ENCODE measurements around the gene CD28. TPM values are rescaled to one million over a fixed set of nuclear protein-coding genes. Genes with fewer than 3 reads are reported as not detected.

CD28 gene
- total and polyA plus RNA-seq, 9 of the 15 experiments (the other 6 are each of a cell fraction or from before 2014, with no cell fraction given) = 0.01 to 0.11 TPM; not detected in 7

DNA sequence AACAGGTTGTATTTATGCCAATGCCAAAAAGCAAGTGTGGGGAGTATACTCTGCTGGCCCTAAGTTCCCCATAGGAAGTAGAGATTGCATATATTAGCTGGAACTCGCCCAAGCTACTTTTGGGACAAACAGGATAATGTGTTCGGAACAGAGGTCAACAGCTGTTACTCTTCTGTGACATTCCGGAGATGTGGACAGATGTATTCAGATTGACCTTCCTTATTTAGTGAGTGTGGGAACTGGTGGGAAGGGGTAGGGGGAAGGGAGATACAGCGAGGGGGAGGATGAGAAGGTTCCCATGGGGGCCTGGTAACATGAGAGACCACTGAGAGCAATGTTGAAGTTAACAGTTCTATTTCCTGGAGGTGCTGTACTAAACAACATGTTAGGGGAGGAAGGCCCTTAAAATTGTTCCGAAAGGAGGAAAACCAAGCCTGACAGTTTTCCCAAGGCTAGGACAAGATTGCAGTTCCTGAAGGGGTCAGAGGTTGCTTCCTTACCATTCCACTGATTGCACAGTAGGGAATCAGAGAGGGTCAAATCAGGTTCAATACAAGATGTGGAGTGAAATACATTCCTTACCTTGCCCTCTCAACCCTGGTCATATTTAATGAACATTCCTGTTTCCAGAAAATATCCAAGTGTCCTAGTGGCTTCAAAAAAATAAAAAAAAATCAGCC, 14.3 kb upstream of the CD28 start:
- no peaks in the 10 kb centered on the region for H3K36me3 ChIP-seq (ENCODE audit: control insufficient read depth, insufficient read depth, low read length)
- H3K4me1 ChIP-seq (replicated peaks in 1 of 2; ENCODE audit: control insufficient read depth in 2 of 2, insufficient read depth in 2 of 2, low read length in 2 of 2) = no peaks in the 10 kb centered on the region
- no peak overlapping the region for H3K9ac ChIP-seq (ENCODE audit: insufficient read depth in 1 of 2, low read depth in 2 of 2, low read length in 2 of 2)
- 0% methylated on average over 4 of the region's 5 CpGs for WGBS (ENCODE audit: insufficient coverage, low coverage, missing lambda C conversion rate)
- no peak overlapping the region for H2AFZ ChIP-seq (ENCODE audit: low read depth, low read length)
- no peak for FAIRE-seq
- intact Hi-C loops (cut with micrococcal nuclease) (no loop called here), in situ Hi-C loops (cut with MboI) (no loop called here)
- no peak overlapping the region for H3K4me2 ChIP-seq (ENCODE audit: insufficient read depth, low read length)
- DNase-seq (ENCODE audit: extremely low read depth in 1 of 4, low spot score in 3 of 4) = no peak
- H3K9me1 ChIP-seq (ENCODE audit: control insufficient read depth, insufficient read depth, low read length) = no peaks in the 10 kb centered on the region
- ATAC-seq = no peak
- no peaks in the 10 kb centered on the region for H3K79me2 ChIP-seq (ENCODE audit: control insufficient read depth, insufficient read depth, low read length)
- no peaks in the 10 kb centered on the region for H3K9me3 ChIP-seq (replicated peaks; ENCODE audit: control insufficient read depth, insufficient read depth, low read depth, low read length)
- POLR2A ChIA-PET = no interaction called here
- no peaks in the 10 kb centered on the region for H3K27me3 ChIP-seq (ENCODE audit: control insufficient read depth in 2 of 2, insufficient read depth in 2 of 2, low read length in 2 of 2)
- no peak overlapping the region for H3K4me3 ChIP-seq
- no peaks in the 10 kb centered on the region for H4K20me1 ChIP-seq (replicated peaks; ENCODE audit: control insufficient read depth, insufficient read depth, low read length)
- no TSS peak for BruUV-seq (replicated peaks)
- H3K27ac ChIP-seq (ENCODE audit: extremely low read depth, low read depth, low read length) = no peak overlapping the region
- CTCF ChIA-PET (ENCODE audit: low intra/inter-chr PET ratio) = no interaction called here
- TF ChIP-seq, protein P1, sequence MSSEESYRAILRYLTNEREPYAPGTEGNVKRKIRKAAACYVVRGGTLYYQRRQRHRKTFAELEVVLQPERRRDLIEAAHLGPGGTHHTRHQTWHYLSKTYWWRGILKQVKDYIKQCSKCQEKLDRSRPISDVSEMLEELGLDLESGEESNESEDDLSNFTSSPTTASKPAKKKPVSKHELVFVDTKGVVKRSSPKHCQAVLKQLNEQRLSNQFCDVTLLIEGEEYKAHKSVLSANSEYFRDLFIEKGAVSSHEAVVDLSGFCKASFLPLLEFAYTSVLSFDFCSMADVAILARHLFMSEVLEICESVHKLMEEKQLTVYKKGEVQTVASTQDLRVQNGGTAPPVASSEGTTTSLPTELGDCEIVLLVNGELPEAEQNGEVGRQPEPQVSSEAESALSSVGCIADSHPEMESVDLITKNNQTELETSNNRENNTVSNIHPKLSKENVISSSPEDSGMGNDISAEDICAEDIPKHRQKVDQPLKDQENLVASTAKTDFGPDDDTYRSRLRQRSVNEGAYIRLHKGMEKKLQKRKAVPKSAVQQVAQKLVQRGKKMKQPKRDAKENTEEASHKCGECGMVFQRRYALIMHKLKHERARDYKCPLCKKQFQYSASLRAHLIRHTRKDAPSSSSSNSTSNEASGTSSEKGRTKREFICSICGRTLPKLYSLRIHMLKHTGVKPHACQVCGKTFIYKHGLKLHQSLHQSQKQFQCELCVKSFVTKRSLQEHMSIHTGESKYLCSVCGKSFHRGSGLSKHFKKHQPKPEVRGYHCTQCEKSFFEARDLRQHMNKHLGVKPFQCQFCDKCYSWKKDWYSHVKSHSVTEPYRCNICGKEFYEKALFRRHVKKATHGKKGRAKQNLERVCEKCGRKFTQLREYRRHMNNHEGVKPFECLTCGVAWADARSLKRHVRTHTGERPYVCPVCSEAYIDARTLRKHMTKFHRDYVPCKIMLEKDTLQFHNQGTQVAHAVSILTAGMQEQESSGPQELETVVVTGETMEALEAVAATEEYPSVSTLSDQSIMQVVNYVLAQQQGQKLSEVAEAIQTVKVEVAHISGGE (CRISPR knock-in tag; IDR thresholded peaks at IDR 0.05) = no peak
- TF ChIP-seq ZNF586 (CRISPR knock-in tag; conservative IDR thresholded peaks at IDR 0.05) = no peak
- TF ChIP-seq, protein P2, sequence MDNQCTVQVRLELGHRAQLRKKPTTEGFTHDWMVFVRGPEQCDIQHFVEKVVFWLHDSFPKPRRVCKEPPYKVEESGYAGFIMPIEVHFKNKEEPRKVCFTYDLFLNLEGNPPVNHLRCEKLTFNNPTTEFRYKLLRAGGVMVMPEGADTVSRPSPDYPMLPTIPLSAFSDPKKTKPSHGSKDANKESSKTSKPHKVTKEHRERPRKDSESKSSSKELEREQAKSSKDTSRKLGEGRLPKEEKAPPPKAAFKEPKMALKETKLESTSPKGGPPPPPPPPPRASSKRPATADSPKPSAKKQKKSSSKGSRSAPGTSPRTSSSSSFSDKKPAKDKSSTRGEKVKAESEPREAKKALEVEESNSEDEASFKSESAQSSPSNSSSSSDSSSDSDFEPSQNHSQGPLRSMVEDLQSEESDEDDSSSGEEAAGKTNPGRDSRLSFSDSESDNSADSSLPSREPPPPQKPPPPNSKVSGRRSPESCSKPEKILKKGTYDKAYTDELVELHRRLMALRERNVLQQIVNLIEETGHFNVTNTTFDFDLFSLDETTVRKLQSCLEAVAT (IDR thresholded peaks at IDR 0.05) = no peak
- no peak for TF ChIP-seq YBX1 (IDR thresholded peaks at IDR 0.05)
- TF ChIP-seq, protein P3, sequence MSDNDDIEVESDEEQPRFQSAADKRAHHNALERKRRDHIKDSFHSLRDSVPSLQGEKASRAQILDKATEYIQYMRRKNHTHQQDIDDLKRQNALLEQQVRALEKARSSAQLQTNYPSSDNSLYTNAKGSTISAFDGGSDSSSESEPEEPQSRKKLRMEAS (CRISPR knock-in tag; IDR thresholded peaks at IDR 0.05) = no peak
- TF ChIP-seq CSDE1 (IDR thresholded peaks at IDR 0.05) = no peak
- TF ChIP-seq, protein P4, sequence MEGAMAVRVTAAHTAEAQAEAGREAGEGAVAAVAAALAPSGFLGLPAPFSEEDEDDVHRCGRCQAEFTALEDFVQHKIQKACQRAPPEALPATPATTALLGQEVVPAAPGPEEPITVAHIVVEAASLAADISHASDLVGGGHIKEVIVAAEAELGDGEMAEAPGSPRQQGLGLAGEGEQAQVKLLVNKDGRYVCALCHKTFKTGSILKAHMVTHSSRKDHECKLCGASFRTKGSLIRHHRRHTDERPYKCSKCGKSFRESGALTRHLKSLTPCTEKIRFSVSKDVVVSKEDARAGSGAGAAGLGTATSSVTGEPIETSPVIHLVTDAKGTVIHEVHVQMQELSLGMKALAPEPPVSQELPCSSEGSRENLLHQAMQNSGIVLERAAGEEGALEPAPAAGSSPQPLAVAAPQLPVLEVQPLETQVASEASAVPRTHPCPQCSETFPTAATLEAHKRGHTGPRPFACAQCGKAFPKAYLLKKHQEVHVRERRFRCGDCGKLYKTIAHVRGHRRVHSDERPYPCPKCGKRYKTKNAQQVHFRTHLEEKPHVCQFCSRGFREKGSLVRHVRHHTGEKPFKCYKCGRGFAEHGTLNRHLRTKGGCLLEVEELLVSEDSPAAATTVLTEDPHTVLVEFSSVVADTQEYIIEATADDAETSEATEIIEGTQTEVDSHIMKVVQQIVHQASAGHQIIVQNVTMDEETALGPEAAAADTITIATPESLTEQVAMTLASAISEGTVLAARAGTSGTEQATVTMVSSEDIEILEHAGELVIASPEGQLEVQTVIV (CRISPR knock-in tag; IDR thresholded peaks at IDR 0.05; ENCODE audit: borderline replicate concordance) = no peak
- no peak for TF ChIP-seq BRF1 (IDR thresholded peaks at IDR 0.05; ENCODE audit: borderline replicate concordance, extremely low read depth, insufficient read length)

All from K562 (cell line).